Measurements from ENCODE around the gene PROKR1.

GRCh38 chr2:68632021-68632420 is 11.4 kb upstream of the PROKR1 start:
- TF ChIP-seq POLR2A (IDR thresholded peaks at IDR 0.05; ENCODE audit: low read depth, low read length) (no peak), CTCF (IDR thresholded peaks at IDR 0.05; ENCODE audit: extremely low read depth in 1 of 2, insufficient read depth in 1 of 2, low read depth in 1 of 2, low read length in 2 of 2) (no peak)

Measured in endothelial cell of umbilical vein (primary cell).